CD4-positive, alpha-beta T cell treated with Interleukin-2 at 100 ng/mL for 4 hours (primary cell): ENCODE results near the gene BAHCC1.

ENCODE experiments used
- DNase-seq: peaks from one replicate; pipeline ENCODE4 v3.0.0-alpha.2; 2020; ENCODE audit warnings: low spot score

Gene BAHCC1

GRCh38 chr17:81493198-81494038 is 98.2 kb downstream of the BAHCC1 start:
- no peak for DNase-seq

- no peak for DNase-seq
These were observed 99.5 kb downstream of the BAHCC1 start for GRCh38 chr17:81494626-81495377.

- DNase-seq = no peak
These were observed 103.8 kb downstream of the BAHCC1 start for GRCh38 chr17:81498953-81499600.

GRCh38 chr17:81499601-81499970 is 104.3 kb downstream of the BAHCC1 start:
- DNase-seq = no peak

GRCh38 chr17:81500047-81500446 is 104.8 kb downstream of the BAHCC1 start:
- no peak for DNase-seq

GRCh38 chr17:81502471-81503017 is 107.3 kb downstream of the BAHCC1 start:
- DNase-seq = no peak

GRCh38 chr17:81503619-81504018 is 108.4 kb downstream of the BAHCC1 start:
- DNase-seq = no peak

GRCh38 chr17:81508639-81509206 is 113.5 kb downstream of the BAHCC1 start:
- DNase-seq = no peak

GRCh38 chr17:81509207-81509971 is 114.1 kb downstream of the BAHCC1 start:
- DNase-seq = peak; percentile 50

- peak; percentile 14 for DNase-seq
These were observed 114.9 kb downstream of the BAHCC1 start for GRCh38 chr17:81509972-81510784.

GRCh38 chr17:81510785-81511553 is 115.7 kb downstream of the BAHCC1 start:
- peak; percentile 42 for DNase-seq

GRCh38 chr17:81511554-81511803 is 116.2 kb downstream of the BAHCC1 start:
- DNase-seq = no peak

- peak; percentile 26 for DNase-seq
These were observed 116.7 kb downstream of the BAHCC1 start for GRCh38 chr17:81511804-81512561.

- DNase-seq = peak; percentile 95
These were observed 117.5 kb downstream of the BAHCC1 start, which contains the start of gene ACTG1 for GRCh38 chr17:81512562-81513371. ACTG1 (minus strand) TSS chr17:81512799; CDS start chr17:81512354, 445 bp downstream.

GRCh38 chr17:81513372-81513752 is 118.1 kb downstream of the BAHCC1 start:
- DNase-seq = peak; percentile 56

- peak; percentile 19 for DNase-seq
These were observed 118.7 kb downstream of the BAHCC1 start for GRCh38 chr17:81513753-81514488.

- no peak for DNase-seq
These were observed 119.2 kb downstream of the BAHCC1 start for GRCh38 chr17:81514489-81514738.
